HG02571 (cell line): Measurements from ENCODE around the gene PER1.
"Not testable (repeated sequence)": the region's sequence is repeated elsewhere in the genome, so short reads cannot be mapped to it uniquely, and the experiment has no call there.

Experiments
- ATAC-seq: cut with Tn5 transposase; IDR thresholded peaks from one replicate; pipeline ENCODE4 v1.9.1; 2021; ENCODE audit warnings: mild to moderate bottlenecking, moderate library complexity; ENCODE audit not compliant: unreplicated experiment

The PER1 gene

DNA sequence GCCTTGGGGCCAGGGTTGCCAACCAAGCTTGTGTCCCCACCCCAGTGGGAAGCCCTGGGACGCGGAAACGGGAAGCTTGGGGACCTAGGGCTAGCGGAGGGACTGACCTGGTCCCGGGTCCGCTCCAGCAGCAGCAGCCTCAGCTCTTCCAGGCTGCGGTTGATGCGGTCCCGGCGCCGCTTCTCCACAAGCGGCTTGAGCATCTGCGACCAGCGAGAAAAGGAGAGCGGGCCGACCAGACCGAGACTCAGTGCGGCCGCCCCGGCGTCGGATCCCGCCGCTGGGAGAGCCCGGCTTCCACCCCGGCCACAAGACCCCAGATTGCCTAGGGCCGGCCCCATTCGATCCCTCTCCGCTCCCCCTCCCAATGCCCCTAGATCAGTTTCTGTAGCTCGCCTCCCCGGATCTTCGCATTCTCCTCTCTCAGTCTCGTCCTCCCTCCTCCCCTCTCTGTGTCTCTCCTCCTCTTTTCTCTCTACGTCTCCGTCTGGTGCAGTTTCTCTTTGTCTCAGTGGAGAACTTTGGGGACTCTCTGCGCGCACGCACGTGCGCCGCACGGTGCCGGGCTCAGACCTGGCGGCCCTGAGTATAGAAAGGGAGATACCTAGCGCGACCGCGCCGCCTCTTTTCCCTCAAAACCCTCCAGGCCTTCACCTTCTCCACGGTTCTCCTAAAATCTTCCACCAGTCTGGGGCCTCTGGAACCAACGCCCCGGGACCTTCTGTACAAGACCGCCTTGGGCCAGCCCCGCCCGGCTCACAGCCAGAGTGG lies 29.1 kb downstream of the PER1 start:
- no peak for ATAC-seq

DNA sequence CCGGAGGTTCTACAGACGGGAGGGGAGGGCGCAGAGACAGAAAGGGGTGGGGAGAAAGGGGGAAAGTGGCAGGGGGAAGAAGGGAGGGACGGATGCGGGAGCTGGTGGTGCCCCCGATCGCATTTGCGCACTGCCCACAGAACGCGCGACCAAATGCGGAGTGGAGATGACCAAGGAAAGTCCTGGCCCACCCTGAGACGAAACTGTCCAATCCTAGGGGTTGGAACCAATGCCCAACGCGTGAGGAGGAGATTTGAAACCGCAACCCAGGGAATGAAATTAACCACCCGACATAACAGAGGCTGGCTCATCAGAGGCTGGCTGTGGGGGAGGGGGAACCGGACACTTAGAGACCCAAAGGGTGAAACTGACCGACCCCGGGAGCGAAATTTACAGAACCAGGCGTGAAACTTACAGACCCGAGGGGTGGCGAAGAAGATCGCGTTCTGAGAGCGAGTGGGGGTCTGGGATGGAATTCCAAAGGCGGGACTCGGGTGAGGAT lies 29.7 kb downstream of the PER1 start:
- ATAC-seq = no peak

DNA sequence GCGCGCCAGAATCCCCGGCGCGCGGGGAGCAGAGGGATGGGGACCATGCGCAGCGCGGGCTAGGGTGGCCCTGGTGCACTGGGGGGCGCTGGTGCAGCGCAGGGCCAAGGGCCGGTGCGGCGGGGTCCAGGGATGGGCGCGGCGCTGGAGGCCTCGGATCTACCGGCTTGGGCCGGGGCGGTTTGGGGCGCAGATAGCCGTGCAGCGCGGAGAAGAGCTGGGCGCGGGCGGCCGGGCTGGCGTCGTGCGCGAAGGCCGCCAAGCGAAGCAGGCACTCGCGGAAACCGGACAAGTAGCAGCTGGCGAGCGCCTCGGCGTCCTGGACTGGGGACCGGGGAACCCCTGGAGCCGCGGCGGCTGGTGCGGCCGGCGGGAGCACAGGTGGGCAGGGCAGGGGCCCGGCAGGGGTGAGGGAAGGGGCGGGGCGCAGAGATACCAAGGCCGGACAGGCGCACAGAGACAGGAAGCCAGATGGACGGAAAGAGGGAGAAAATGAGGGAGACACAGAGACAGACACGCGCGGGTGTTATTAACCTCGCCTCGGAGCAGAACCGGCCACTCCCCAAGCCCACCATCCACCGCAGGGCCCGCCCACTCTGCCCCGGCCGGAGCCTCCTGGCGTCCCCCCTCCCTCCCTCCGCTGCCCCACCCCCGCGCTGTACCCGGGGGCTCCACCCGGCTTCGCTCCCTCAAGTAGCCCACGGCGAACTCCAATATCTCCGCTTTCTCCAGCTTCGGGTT lies 30.4 kb downstream of the PER1 start:
- no peak for ATAC-seq

DNA sequence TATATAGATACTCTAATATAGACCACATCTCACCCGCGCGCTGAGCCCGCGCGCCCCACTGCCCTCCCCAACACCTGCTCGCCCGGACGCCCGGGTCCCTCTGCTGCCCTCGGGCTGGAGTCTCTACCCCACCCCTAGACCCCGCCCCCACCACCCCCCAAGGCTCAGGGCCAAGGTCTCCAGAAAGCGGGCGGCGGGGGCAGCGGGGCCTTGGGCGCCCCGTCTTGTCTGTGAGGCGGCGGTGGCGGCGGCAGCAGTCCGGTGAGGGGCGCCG lies 30.9 kb downstream of the PER1 start:
- ATAC-seq = no peak

DNA sequence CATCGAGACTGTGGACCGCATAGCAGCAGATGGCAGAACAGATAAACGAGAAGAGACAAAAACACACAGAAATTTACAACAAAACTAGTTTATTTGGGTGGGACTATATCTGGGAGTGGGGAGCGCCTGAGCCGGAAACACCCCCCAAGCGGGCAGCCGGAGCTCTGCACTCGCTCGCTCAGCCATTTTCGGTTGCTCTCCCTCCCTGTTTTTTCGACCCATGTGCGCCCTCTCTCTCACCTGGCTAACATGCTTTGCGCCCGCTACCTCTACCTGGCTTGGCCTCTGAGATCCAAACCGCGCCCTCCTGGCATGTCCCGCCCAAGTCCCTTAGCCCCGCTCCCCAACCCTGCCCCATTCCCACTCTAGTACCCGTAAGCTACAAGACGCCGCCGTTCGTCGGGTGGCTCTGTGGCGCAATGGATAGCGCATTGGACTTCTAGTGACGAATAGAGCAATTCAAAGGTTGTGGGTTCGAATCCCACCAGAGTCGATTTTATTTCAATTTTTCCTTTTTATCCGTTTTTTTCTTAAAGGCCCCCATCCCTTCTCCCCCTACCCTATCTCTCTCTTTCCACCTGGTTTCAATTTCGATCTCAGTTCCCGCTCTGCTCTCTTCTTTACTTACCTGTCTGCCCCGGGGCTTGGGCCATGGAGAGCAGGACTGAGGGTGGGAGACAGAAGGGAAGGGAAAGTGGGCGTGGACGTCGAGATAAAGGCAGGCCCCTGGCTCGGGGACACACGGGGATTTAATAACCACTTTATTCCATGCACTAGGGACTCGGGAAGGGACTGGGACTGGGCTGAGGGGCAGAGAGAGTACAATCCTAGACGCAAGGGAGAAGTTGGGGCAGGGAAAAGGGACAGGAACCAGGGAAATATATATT lies 31.4 kb downstream of the PER1 start:
- ATAC-seq = no peak

DNA sequence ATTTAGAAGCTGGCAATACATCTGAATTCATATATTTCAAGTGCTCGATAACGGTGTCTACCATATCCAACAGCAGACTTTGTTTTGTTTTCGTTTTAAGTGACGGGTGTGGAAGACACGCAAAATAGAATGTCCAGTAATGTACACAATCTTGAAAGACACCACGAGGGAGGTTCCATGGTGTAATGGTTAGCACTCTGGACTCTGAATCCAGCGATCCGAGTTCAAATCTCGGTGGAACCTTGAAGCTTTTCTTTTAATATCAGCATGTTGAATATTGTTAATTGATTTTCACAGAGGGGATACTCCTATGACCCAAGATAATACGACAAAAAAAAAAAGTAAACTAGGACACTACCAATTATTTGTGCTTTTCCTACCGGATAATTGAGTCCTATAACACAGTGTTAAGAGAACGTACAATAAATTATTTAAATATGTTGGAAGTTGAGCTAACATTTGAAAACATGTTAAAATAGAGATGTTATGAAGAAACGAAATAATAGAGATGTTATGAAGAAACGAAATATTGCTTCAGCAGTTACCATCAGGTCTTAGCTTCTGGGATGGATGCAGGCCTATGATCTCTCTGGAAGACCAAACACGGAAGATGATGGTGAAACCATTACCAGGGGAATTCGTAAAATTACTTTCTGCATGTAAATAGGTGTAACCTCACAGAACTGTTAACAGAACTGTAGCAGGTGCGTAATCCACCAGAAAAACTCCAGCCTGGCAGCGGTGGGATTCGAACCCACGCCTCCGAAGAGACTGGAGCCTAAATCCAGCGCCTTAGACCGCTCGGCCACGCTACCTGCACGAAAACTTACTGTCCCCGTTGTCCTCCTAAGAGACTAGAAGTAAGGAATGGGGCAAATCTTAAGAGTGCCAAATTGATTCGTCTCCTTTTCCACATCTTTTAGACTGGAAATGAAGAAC lies 32.4 kb downstream of the PER1 start:
- peak; percentile 34 for ATAC-seq

DNA sequence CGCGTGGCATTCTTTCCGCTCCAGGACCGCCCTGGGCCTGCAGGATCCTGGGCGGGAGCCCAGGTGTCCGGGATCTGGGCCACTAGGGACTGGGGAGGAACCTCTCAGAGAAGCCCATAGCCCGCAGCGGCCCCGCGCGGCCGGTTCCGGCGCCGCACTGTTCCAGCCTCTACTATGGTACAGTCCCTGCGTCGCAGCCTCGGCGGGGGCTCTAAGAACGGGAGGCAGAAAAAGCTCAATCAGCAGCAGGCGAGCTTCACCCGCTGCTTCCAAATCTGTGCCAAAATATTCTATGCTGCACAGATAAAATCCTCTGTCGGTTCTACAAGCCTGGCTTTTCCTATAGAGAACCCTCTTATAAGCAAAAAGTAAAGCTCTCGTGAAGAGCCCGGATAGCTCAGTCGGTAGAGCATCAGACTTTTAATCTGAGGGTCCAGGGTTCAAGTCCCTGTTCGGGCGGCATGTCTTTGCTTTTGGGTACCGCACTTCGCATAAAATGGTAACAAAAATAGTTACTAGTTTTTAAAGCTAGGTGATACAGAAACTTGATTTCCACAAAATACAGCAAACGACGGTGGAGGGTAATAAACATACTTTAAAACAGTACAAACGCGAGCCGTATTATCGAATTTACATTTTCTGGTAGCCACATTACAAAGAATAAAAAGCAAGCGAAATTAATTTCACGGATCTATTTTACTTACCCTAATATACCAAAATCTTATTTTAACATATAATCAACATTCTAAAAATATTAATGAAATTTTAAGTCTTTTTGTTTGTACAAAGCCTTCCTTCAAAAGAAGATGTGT lies 33.2 kb downstream of the PER1 start:
- peak; percentile 31 for ATAC-seq

DNA sequence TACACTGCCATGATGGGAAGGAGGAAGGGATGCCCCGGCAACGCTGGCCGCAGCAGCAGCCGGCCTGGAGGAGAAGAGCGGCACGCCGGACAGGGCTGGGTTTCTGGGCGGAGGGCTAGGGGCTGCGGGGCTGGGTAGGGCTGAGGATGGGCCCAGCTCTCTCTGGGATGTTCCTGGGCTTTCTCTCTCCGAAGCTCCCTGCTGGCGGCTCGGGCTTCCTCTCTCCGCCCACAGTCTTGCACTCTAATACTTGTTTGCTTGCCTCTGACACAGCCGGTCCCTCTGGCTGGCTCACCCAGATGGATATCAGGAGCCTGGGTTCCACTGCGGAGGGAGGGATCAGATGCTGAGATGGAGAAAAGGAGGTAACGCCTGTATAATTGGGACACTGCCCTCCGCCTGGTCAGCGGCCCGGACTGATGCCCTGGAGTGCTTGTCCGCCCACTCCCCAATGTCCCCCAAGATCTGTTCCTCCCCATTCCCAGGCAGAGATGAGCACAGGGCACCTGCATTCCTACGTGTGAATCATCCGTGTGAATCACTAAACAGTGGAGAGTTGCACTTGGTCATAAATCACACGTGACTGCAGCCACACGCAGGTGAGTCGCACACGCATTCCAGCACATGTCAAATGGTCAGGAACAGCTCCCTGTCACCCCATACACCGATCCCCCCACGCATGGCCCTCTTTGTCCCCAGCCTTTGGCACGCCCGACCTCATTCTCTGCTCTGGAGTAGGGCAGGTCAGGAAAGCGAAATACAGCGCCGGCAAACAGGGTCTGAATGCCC lies 34.0 kb downstream of the PER1 start, which contains the start of gene ALOXE3:
TSS of gene ALOXE3 (minus strand) at position 535 of the 789 bp plus-strand sequence. CDS start at position 11, 524 bp downstream.
- ATAC-seq = no peak

DNA sequence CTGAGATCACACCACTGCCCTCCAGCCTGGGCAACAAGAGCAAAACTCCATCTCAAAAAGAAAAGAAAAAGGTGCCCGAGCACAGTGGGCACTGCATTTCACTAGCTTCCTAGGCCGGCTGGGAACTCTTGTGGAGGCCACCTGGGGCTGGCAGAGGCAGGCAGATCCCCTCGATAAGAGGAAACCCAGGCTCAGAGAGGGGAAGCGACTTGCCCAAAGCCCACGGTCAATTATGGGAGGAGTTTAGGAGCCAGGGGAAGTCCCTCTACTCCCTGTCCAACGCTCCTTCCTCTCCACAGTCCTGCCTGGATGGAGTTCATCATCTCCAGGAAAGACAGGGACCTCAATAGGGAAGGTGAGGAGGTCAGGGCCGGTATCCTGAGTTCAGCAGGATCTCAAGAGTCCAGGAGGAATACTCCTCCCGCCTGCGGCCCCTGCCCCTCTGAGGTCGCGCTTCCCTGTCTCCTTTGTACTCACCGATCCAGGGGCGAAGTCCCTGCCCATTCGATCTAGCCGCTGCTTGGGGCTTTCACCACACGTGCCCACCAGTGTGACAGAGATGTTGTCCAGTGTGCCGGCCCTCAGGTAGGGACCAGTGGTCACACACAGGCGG lies 34.7 kb downstream of the PER1 start:
- ATAC-seq = no peak

DNA sequence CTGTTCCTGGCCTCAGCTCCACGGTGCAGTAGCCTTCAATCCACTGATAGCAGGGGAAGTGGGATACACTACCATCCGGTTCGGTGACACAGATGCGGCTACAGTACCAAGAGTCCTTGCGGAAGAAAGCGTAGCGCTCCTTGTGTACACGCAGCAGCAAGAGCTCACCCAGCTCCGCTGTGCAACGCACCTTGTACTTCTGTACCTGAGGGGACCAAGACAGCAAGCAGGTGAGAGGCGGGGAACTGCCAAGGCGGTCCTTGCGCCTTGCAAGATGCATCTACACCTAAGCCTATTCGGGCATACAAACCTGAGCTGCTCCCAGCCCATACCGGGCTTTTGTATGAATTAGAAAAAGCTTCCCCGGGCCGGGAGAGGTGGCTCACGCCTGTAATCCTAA lies 35.4 kb downstream of the PER1 start:
- ATAC-seq = no peak

DNA sequence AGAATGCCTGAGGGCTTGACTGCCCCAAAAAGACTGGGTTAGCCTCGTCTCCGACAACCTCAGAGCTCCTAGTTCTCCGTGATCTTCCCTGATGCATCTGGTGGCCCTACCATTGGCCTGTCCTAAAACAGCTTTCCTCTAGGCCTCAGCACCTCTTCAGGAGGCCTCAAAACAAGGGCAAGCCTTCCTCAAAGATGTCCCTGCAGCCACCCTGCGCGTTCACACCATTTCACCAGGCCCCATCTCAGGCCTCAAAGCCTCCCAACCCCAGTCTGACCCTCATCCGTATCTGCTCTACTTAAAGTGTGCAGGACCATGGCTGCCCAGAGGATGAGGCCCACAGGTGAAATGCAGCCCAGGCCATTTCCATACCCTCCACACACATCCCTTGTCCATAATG lies 41.3 kb downstream of the PER1 start:
- no peak for ATAC-seq

DNA sequence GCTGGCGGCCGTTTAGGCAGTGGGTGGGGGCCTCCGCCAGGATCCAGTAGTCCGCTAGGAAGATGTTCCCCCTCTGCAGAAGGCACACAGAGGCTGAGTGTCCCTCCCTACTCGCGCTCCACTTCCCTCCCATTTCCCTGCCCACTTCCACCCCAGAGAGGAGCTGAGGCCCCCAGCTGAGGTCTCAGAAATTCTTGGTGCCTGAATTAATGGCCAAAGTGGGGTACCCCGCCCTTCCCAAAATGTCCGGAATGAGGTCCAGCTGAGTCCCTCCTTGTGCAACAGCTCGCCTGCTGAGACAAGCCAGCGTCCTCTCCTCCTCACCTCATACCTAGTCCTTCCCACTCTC lies 41.8 kb downstream of the PER1 start:
- no peak for ATAC-seq

DNA sequence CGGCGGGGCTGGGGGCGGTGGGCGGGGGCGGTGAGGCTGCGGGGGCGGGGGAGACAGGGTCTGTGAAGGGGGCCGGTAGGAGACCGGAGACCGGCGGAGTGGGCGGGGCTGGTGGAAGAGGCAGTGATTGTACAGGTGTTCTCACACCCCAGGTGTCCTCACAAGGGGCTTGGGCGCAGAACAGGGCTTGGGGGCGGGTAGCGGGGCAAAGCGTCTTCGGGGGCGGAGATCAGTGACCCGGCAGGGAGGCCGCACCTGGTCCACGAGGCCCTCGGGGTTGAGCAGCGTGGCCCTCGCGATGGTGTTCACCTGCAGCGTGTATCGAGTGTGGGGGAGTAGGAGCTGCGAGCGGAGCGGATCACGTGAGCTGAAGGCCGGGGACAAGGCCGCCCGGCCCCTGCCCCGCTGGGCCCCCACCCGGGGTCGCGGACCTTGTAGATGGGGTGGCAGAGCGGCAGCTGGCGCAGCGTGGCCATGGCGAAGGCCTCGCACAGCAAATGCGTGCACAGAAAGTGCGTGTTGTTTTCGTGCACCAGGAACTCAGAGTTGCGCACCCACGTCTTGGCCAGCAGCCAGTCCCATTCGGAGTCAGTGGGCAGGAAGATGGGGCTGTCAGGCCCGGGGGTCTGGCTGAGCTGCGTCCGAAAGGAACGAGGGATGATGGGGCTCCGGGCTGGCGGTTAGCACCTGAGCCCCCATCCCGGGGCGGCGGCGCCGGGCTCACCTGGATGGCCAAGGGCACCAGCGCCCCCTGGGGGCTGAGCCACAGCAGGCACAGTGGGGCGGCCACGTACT lies 42.3 kb downstream of the PER1 start:
- no peak for ATAC-seq

DNA sequence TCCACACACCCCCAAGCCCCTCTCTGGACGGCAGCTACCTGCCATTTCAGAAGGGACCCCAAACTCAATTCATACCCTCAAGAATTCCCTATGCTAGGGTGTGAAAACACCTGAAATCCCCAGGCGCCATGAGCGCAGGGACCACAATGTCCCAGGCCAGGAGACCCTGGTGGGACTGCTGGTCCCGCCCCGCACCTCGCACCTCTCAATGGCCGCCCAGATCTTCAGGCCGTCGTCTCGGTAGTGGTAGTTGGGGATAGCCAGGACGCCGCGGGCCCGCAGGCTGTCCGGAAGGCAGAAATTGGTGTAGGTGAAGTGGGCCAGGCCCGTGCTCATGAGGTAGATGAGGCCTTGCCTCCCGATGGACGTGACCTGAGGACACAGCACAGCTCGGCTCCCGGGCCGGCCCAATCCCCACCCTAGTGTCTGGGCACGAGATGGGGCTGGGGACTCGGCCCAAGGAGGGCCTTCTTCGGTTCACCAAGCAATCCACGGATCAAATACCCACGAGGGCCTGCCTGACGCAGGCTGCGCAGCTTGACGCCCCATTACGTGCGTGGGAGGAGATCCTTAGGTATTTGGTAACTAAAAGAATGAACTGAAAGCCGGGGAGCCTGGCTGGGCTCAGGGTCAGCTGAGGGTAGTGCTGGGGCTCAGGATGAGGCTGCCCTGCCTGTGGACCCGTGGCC lies 43.1 kb downstream of the PER1 start:
- no peak for ATAC-seq

DNA sequence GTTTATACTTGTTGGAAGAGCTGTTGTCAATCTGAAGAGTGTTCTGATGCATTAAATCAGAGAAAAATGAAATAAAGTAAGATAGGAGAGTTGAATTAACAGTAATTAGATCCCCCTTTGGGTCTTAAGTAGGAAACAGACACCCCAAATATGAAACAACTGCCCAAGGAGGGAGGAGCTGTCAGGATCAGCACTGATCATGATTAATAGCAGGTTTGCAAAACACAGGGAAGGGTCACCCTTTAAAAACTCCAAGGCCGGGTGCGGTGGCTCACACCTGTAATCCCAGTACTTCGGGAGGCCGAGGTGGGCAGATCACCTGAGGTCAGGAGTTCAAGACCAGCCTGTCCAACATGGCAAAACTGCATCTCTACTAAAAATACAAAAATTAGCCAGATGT lies 45.2 kb downstream of the PER1 start:
- not testable (repeated sequence) for ATAC-seq

DNA sequence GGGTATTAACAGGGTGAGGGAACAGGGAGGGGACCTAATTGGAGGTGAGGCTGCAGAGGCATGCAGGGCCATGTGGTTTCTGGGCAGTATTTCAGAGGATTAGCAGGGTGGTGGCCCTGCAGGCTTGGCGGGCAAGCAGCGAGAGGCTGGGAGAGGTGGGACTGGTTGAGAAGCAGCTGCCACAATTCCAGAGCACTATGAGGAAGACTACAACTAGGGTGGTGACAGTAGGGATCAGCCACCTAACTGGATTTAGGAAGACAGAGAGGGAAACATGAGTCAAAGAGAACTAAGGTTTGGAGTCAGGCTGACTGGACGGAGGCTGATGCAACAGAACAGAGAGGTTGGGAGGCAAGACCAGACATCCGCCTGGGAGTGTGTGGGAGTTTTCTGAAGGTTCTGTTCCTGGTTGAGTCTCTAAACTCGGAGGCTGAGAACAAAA lies 46.2 kb downstream of the PER1 start:
- no peak for ATAC-seq

DNA sequence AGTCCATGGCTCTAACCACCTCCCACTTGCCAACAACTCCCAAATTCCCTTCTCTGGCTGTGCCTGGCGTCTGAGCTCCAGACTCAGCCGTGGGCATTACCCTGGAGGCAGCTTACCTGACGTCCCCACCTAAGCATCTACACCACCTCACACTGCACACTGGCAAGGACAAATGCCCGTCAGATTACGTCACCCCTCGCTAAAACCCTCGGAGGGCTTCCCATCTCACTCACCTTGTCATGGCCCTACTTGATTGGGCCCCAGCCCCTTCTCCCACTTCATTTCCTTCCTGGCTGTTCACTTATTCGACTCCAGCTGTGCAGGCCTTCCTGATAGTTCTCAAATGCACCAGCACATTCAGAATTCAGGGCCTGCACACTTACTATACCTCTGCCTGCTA lies 47.3 kb downstream of the PER1 start:
- no peak for ATAC-seq
